NCI-H2227 treated with DMSO at 0.1 percent for 48 hours (cell line): Measurements from ENCODE around the gene PTPRA.

Source experiments
- DNase-seq: peaks from one replicate; lab custom pipeline; 2025; lab: John Stamatoyannopoulos, UW

Gene PTPRA

DNA sequence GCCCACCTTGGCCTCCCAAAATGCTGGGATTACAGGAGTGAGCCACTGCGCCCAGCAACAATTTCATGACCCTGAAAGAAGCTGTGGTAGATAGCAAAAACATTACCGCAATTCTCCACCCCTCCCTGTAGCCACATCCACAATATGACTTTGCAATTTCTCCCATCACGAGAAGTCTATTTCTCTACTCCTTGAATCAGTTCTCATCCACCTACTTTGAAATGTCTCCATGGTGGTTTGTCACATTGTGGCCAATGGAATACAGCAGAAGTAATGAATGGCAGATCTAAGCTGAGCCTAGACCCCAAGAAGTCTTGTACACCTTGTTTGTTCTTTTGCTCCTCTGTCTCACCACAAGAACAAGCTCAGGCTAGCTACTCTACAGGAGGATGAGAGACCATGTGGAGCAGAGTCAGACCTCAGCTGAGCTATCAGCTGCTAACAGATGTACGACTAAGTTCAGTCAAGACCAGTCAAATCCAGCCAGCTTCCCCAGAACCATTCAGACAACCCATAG, 204.4 kb downstream of the PTPRA start:
- DNase-seq = no peak

DNA sequence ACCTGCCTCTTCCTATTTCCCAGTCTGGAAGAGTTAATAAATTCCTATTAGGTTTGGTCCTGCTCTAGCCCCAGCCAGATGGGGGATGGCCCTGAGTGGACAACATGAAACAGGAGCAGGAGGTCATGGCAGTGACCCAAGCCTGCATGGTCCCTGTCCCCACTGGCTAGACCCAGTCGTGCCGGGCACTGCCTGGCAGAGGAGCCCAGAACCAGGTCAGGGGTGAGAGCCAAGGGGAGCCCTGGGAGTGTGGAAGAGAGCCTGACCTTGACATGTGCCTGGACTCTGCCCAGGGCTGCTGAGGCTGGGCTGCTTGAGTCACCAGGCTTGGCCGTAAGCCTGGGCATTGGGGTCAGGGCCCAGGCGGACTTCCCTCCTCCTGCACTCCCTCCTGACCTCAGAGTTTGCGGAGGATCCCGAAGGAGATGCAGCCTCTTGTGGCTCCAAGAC, 207.7 kb downstream of the PTPRA start:
- DNase-seq = no peak

DNA sequence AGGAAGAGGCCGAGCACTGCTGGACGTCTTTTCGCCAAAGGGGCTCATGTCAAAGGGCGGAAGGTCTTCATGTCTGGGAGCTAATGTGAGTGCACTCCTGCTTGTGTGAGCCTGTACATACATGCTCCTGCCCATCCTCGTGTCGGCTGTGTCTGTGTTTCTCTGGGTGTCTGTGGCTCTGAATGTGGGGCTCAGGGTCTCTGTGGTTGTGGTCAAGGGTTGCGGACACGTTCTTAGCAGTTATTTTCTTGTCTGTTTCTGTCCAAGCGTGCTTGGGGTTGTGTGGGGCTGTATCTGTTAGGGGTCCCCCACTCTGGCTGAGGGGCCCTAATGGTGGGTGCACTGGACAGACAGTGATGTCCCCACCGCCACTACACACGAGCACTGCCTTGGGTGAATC, 208.4 kb downstream of the PTPRA start:
- DNase-seq = no peak

DNA sequence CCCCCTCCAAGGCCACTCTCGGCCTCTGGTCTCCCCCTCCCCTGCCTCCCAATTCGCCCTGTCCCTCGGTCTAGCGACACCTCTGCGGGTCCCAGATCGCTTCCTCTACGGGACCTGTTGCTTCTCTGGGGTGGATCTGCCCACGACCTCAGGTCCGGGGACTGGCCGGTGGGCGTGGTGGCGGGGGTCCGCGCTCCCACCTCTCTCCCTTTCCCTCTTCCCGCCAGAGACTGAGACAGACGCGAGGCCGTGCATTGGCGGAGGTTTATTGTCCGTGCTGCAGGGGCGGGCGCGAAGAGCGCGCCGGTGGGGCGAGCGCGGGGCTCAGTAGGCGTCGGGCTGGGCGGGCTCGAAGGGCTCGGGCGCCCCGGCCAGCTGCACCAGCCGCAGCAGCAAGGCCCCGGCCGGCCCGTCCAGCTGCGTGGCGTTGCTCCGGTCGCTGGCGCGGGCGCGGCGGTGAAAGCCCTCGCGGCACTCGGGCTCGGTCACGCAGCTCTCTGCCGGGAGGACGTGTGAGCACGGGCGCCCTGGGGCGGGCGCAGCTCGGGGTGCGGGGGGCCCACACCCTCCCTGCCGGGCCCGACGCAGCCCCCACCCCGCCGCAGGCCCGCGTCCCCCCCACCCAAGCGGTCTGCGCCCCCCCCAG, 209.1 kb downstream of the PTPRA start:
- DNase-seq = no peak

DNA sequence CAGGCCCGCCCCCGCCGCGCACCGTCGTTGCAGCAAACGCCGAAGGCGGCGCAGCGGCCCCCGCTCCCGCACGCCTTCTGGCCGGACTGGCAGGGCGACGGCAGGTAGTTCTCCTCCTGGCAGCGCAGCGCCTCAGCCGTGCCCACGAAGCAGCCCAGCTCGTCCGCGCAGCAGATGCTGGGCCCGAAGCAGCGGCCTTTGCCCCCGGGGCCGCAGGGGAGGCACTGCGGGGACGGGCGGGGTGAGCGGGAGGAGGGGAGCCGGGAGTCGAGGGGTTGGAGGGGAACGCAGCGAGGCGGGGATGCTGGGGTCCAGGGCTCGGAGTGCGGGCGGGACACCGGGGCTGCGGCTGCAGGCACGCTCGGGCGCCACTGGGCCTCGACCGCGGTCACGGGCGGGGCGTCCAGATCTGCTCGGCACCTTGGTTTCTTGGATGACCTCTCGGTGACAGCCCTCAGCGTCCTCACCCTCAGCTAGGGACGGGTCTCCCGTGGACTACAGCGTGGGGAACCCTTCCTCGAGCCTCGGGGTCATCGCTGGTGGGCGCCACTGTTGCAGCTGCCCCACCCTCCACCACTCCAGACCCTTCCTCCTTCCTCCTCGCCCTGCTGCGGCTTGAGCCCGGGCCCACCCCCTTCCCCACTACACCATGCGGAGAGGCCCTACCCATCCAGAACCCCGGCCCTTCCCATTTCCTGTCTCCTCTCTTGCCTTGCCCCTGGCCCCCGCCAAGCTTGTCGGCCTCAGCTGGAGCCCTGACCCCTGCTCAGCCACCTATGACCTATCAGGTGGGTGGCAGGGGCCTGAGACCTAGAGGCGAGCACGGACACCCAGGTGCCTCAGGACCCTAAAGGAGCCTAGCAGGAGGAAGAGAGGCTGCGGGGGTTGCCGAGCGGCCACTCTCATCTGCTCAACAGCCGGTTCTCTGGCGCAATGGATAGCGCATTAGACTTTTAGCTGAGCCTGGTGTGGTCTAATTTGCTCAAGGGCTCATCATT, 210.0 kb downstream of the PTPRA start:
- no peak for DNase-seq

DNA sequence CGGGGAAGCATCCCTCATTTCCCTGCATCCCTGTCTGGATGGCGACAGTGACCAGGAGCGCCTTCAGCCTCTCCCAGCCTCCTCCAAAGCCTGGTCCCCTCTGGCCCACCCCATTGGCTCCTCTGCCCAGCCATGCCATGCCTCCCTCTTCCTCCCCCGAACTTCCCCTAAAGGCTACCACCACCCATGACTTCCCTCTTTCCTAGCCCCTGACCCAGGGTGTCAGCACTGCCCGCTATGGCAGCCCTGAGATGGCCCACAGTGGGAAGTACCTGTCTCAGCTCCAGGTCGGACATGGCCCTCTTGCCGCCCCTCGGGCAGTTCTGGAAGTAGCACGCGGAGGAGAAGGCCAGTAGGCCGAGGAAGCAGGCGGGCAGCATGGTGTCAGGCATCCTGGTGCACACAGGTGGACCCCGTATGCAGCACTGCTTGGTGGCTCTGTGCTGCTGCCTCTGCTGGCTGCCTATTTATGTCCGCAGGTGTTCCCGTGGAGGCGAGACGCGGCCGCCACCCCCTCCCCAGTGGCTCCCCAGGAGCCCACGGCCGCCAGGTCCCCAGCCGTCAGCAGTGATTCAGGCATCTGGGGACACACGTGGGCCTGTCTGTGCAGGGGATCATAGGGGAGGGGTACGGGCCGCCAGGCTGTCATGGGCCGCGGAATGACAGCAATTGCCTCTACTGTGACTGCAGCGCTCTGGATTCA, 211.2 kb downstream of the PTPRA start, which contains the start of gene AVP:
Gene AVP (minus strand): TSS at position 442 of the 703 bp plus-strand sequence. CDS start 50 bp downstream, at position 392.
- DNase-seq = no peak

DNA sequence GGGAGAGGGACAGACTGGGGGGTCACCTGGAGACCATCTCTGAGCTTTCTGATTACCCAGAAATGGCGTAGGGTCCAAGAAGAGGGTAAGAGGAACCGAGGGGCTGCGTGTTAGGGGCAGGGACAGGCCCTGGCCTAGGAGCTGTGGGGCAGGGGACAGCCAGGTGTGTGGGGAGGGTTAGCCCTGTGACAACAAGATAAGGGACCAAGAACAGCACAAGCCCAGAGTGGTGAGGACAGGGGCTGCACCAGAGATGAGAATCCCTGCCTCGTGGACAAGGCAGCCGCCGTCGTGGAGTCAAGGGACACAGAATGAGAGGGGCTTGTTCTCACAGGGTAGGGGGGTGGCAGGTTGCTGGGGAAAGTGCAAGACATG, 211.7 kb downstream of the PTPRA start:
- DNase-seq = no peak

DNA sequence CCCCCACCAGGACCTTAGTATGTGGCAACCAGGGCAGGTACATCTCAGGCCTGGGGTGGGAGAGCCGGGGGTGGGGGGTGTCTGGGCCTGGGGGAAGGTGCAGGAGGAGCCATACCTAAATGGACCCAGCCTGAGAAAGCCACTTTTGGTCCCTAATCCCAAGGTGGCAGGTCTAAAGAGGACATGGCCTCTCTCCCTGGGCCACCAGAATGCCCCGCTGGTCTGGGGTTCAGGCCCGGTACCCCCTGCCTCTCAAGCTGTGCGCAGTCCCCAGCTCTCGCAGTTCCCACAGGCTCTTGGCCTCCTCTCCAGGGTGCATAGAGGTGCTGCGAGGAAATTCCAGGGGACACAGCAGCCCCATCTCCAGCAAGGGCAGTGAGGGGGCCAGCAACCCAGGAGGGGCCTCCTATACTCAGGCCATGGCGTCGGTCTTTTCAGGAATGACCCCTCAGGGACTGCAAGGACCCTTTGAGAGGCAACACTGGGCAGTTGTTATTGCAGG, 212.3 kb downstream of the PTPRA start:
- DNase-seq = no peak

DNA sequence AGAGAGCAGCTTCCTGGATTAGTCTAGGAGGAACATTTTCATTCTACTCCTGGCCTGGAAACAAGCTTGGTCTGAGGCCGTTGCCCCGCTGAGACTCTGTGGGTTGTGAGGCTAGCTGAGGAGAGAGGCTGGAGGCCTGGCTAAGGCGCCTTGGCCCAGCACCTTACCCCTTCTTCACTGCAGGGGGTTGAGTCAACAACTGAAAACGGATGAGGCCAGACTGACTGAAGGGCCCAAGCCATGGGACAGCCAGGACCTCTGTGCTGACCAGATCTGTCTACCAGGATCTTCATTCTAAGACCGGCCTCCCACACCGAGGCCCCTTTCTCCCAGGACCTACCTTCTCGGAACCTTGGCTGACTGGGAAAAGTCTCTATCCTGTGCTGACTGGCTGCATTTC, 214.8 kb downstream of the PTPRA start:
- no peak for DNase-seq
